ENCODE data around the gene RNF167.
A peak's percentile ranks its signal among the peaks of the same experiment; 100 is the strongest.

The RNF167 gene

GRCh38 chr17:4986951-4987766 lies 47.1 kb downstream of the RNF167 start, which contains the start of gene CAMTA2:
Gene CAMTA2, minus strand, starts transcription at chr17:4987675. Its CDS starts 1,453 bp downstream, at chr17:4986222.
- DNase-seq = peak; percentile 86 to 87

- DNase-seq = no peak
Observed at GRCh38 chr17:4987767-4988567, 47.9 kb downstream of the RNF167 start.

DNA sequence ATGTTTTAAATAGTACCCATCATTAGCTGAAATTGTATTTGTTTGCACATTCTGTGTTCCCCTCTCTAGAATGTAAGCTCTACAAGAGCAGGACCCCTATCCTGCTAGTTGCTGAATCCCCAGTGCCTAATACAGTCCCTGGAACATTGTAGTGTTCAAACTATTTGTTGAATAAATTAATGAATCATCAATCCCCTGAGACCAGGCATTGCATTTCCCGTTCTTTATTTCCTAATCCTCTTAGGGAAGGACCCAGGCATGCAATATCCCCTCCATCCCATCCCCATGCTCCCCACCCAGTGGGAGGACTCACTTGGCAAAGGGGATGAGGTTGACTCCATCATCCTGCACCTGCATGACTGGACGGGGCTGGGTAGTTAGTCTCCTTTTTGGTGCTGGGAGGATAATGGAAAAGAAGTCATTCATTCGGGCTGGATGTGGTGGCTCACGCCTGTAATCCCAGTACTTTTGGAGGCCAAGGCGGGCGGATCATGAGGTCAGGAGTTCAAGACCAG lies 54.1 kb downstream of the RNF167 start:
- no peak for DNase-seq

Measured in CD4-positive, alpha-beta T cell treated with Interleukin-1 beta for 1 hour (primary cell).